Esophagus squamous epithelium (tissue), 5 donors: ENCODE measurements around the gene SYF2. TPM values are rescaled to one million over a fixed set of nuclear protein-coding genes. Genes with fewer than 3 reads are reported as not detected.

ENCODE experiments used
- DNase-seq: peaks from one replicate; lab custom pipeline; 2025; lab: John Stamatoyannopoulos, UW
- H3K27ac ChIP-seq, 4 donors: fragments of 200-600 bp; sonication (generic); one replicate each; pipeline ENCODE4 v1.5.1; 2016 to 2019; ENCODE audit warnings: mild to moderate bottlenecking in 1 of 4
- H3K27me3 ChIP-seq, 4 donors: fragments of 200-600 bp; sonication (generic); 1 replicate in 3 of 4; 2 replicates in 1 of 4; pipeline versions ENCODE4 v1.5.1 to v1.6.0; 2017 to 2021; ENCODE audit warnings: antibody characterized with exemption in 1 of 4
- H3K36me3 ChIP-seq, 3 donors: fragments of 200-600 bp; sonication (generic); one replicate each; pipeline ENCODE4 v1.5.1; 2016 to 2019
- H3K4me1 ChIP-seq, 3 donors: fragments of 200-600 bp; sonication (generic); one replicate each; pipeline ENCODE4 v1.5.1; 2017 to 2019
- H3K4me3 ChIP-seq, 4 donors: fragments of 200-600 bp; sonication (generic); 1 replicate in 3 of 4; 2 replicates in 1 of 4; pipeline ENCODE4 v1.5.1; 2016 to 2019; ENCODE audit warnings: mild to moderate bottlenecking in 2 of 4, moderate library complexity in 1 of 4
- H3K9me3 ChIP-seq, 3 donors: fragments of 200-600 bp; sonication (generic); one replicate each; pipeline ENCODE4 v1.5.1; 2016 to 2019
- POLR2A ChIP-seq, 4 donors: fragments of 450-650 bp; IDR thresholded peaks; one replicate each; pipeline ENCODE4 v1.6.1; 2017; ENCODE audit warnings: antibody characterized with exemption in 4 of 4, mild to moderate bottlenecking in 4 of 4, moderate library complexity in 3 of 4
- WGBS, 2 donors: methylation state at CpG; one replicate each; pipeline ENCODE4 v1.1.5; 2018; 5-methylcytosine and 5-hydroxymethylcytosine counted together
- intact Hi-C: fragments of 100-400 bp; cut with DNase I; formaldehyde crosslinking; loops from one replicate; pipeline ENCODE4 v1.15.0; 2022
- total RNA-seq, 4 donors: library from RNA; depleted of rRNA; stranded (reverse); fragments of >200 nt; gene quantifications; one replicate each; pipeline ENCODE4 v1.1.0, GENCODE V29; 2016
- TF ChIP-seq, protein P1 (sequence below), 6 experiments: fragments of 450-650 bp in 4 of 6; fragments of 200-600 bp in 2 of 6; sonication (generic) in 2 of 6; IDR thresholded peaks; one replicate each; pipeline ENCODE4 v1.5.1; 2016 to 2019; ENCODE audit warnings: antibody characterized with exemption in 6 of 6, mild to moderate bottlenecking in 4 of 6, moderate library complexity in 4 of 6
- donor health status: DM: yes; HTN: yes; CAD: no.

Gene SYF2
- total RNA-seq, 4 donors from 2014 or later = 14.5 to 53.2 (median 37.1) TPM

DNA sequence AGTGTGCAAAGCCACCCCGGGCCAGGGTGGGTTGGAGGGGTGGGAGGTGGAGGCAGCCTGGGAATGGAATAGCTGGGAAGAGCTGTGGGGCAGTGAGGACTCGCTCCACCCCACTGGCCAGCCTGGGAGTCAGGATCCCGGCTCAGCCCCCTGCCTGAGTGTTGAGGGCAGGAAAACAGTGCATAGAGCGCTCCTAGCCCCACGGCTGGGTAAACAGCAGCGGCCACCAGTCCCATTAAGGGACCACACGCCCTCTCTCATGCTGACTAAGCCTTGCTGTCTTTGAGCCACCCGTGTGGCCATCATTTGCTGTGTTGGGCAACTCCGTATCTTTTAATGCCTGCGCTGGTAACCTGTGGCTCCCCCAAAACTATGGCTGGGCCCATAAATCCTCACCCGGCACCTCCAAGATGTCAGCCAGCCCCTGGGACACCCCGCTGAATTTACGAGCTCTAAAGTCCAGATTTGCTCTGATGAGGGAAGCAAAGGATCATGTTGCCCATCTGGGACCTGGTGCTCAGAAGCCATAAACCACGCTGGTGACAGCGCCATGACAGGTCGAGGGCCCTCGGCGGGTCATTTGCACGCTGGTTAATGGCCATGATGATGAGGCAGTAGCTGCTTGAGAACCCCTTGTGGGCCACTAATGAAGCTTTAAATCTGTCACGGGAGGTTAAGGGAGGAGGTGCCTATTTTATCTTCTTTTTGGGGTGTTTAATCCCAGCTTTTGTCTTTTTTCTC is 34.9 kb downstream of the SYF2 start:
- intact Hi-C loops = no loop called here
- WGBS, 2 donors = 87 to 88% methylated on average over 13 to 18 of the region's 20 CpGs

DNA sequence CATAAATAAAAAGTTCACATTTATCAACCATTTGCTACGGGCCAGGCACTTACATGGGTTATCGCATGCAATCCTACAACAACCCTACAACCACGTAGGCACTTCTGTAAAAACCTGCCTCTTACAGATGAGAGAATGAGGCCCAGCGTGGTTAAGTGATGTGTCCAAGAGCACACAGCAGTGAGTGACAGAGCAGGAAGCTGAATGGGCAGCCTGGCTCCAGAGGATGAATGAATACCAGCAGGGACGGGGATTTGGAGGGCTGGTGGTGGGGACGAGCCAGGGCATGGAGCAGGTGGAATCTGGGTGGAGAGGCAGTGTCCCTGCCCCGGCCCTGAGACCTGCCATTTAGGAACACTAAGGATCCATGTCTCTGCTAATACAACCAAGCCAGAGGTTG is 35.5 kb downstream of the SYF2 start:
- H3K9me3 ChIP-seq = no peaks in the 10 kb centered on the region
- peaks cover 5 to 45% (median 15%) of the 10 kb centered on the region in 3 donors for H3K4me1 ChIP-seq
- H3K36me3 ChIP-seq = no peaks in the 10 kb centered on the region
- H3K4me3 ChIP-seq = no peak overlapping the region
- TF ChIP-seq POLR2A (IDR thresholded peaks at IDR 0.05) = no peak
- TF ChIP-seq, protein P1, sequence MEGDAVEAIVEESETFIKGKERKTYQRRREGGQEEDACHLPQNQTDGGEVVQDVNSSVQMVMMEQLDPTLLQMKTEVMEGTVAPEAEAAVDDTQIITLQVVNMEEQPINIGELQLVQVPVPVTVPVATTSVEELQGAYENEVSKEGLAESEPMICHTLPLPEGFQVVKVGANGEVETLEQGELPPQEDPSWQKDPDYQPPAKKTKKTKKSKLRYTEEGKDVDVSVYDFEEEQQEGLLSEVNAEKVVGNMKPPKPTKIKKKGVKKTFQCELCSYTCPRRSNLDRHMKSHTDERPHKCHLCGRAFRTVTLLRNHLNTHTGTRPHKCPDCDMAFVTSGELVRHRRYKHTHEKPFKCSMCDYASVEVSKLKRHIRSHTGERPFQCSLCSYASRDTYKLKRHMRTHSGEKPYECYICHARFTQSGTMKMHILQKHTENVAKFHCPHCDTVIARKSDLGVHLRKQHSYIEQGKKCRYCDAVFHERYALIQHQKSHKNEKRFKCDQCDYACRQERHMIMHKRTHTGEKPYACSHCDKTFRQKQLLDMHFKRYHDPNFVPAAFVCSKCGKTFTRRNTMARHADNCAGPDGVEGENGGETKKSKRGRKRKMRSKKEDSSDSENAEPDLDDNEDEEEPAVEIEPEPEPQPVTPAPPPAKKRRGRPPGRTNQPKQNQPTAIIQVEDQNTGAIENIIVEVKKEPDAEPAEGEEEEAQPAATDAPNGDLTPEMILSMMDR (IDR thresholded peaks at IDR 0.05) = no peak
- DNase-seq = no peak
- intact Hi-C loops = no loop called here
- peak overlapping the region in 1 of 4 donors; percentile 69 for H3K27ac ChIP-seq
- WGBS, 2 donors = 90 to 93% methylated on average over 4 to 7 of the region's 7 CpGs
- H3K27me3 ChIP-seq = peaks cover 0 to 12% (median 0%) of the 10 kb centered on the region in 4 donors

More for the DNA sequence above, 34.9 kb downstream of the SYF2 start:
- H3K27me3 ChIP-seq = peaks cover 0 to 8% (median 0%) of the 10 kb centered on the region in 4 donors
- no peak for TF ChIP-seq POLR2A (IDR thresholded peaks at IDR 0.05)
- TF ChIP-seq, protein P1 (IDR thresholded peaks at IDR 0.05) = no peak
- H3K27ac ChIP-seq = peak overlapping the region in 1 of 4 donors; percentile 69
- H3K4me1 ChIP-seq = peaks cover 5 to 45% (median 15%) of the 10 kb centered on the region in 3 donors
- no peak overlapping the region for H3K4me3 ChIP-seq
- no peak for DNase-seq
- H3K9me3 ChIP-seq = no peaks in the 10 kb centered on the region
- no peaks in the 10 kb centered on the region for H3K36me3 ChIP-seq

DNA sequence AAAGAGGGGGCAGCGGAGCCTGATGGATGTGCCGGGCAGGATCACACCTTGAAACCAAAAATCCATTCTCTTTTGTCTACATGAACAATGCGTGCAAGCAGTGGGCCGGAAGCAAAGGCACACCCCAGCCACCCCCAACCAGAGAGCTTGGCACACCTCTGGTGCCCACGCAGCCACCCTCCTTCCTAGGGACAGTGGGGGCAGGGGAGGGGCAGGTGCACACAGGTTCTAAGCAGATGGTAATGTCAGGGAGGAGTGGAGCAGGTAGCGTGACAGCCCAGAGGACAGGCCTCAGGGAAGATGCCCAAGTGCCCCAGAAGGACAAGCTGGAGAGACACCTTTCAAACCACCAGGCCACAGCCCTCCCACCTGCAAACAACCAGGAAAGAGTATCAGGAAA is 36.5 kb downstream of the SYF2 start:
- Histone ChIP-seq H3K4me3 (no peak overlapping the region), H3K4me1 (peaks cover 5 to 45% (median 15%) of the 10 kb centered on the region in 3 donors), H3K36me3 (no peaks in the 10 kb centered on the region), H3K9me3 (no peaks in the 10 kb centered on the region), H3K27ac (no peak overlapping the region), H3K27me3 (peaks cover 0 to 12% (median 0%) of the 10 kb centered on the region in 4 donors)
- WGBS, 2 donors = 56 to 61% methylated on average over 5 to 6 of the region's 6 CpGs
- DNase-seq = no peak
- no peak for TF ChIP-seq POLR2A (IDR thresholded peaks at IDR 0.05)
- TF ChIP-seq, protein P1 (IDR thresholded peaks at IDR 0.05) = no peak
- intact Hi-C loops = no loop called here

DNA sequence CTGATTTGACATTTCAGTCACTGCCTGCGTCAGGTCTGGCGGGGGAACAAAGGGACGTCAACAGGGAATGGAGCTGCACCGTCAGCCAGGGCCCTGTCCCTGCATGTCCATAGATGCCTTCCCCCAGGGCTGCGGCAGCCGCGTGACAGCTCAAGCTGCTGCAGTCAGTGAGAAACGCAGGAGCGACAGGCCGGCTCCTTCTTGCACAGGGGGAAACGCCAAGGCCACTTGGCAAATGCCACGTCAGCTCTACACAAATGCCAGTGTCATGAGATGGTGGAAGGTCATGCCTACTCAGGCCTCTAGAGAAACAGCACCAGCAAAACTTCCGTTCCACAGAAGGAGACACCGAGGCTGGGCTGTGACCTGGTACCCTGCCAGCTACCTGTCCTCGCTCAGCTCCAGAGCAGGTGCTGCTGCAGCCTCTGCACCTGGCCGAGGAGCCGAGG is 37.7 kb downstream of the SYF2 start:
- Histone ChIP-seq H3K9me3 (no peaks in the 10 kb centered on the region), H3K4me1 (peaks cover 5 to 45% (median 15%) of the 10 kb centered on the region in 3 donors), H3K36me3 (no peaks in the 10 kb centered on the region), H3K27ac (peak overlapping the region in 3 of 4 donors; percentile 22 to 54 (median 39)), H3K27me3 (peaks cover 0 to 12% (median 0%) of the 10 kb centered on the region in 4 donors), H3K4me3 (no peak overlapping the region)
- DNase-seq = no peak
- 26 to 40% methylated on average over 1 to 13 of the region's 17 CpGs for WGBS, 2 donors
- intact Hi-C loops = no loop called here
- TF ChIP-seq POLR2A (IDR thresholded peaks at IDR 0.05) = no peak
- TF ChIP-seq, protein P1 (IDR thresholded peaks at IDR 0.05) = no peak

DNA sequence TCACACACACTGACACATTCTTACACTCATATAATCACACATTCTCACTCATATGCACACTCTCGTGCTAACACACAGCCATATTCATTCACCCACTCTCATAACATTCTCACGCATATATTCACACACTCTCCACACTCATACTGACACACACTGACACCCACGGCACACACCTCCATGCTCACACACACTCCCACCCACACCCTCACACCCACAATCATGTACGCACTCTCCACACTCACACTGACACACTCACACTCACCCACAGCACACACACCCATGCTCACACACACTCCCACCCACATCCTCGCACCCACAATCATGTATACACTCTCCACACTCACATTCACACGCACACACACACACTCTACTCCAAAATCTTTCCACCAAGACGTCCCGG is 38.2 kb downstream of the SYF2 start:
- 40 to 53% methylated on average over 8 of the region's 8 CpGs for WGBS, 2 donors
- H3K9me3 ChIP-seq = no peaks in the 10 kb centered on the region
- peaks cover 5 to 45% (median 15%) of the 10 kb centered on the region in 3 donors for H3K4me1 ChIP-seq
- TF ChIP-seq, protein P1 (IDR thresholded peaks at IDR 0.05) = no peak
- no peak for TF ChIP-seq POLR2A (IDR thresholded peaks at IDR 0.05)
- H3K36me3 ChIP-seq = no peaks in the 10 kb centered on the region
- no peak overlapping the region for H3K4me3 ChIP-seq
- peak overlapping the region; percentile 22 to 54 (median 38) for H3K27ac ChIP-seq
- DNase-seq = no peak
- intact Hi-C loops = no loop called here
- peaks cover 0 to 12% (median 0%) of the 10 kb centered on the region in 4 donors for H3K27me3 ChIP-seq
